ENCODE data around the gene ANAPC2. TPM values are rescaled to one million over a fixed set of nuclear protein-coding genes. Genes with fewer than 3 reads are reported as not detected.
A peak's percentile ranks its signal among the peaks of the same experiment; 100 is the strongest.

Gene ANAPC2
- total RNA-seq, 4 donors from 2014 or later, result 14.0 to 34.1 (median 25.1) TPM

- H3K9me3 ChIP-seq, result no peaks in the 10 kb centered on the region
- H3K27ac ChIP-seq, result no peak overlapping the region
- no peaks in the 10 kb centered on the region for H3K36me3 ChIP-seq
- peak overlapping the region in 3 of 4 donors; percentile 7 to 40 (median 7) for H3K4me3 ChIP-seq
- peaks cover 0 to 57% (median 0%) of the 10 kb centered on the region in 4 donors for H3K27me3 ChIP-seq
- peaks cover 16 to 53% (median 23%) of the 10 kb centered on the region in 3 donors for H3K4me1 ChIP-seq
- DNase-seq, result no peak
- TF ChIP-seq POLR2A (IDR thresholded peaks at IDR 0.05), result no peak
- TF ChIP-seq CTCF (IDR thresholded peaks at IDR 0.05), result no peak
- intact Hi-C loops (cut with DNase I), result loop anchor here (10.0 kb wide), 1 partner anchor 51 kb away; the partner anchor contains the start of genes ANAPC2 and SSNA1
- WGBS, 2 donors, result 67 to 80% methylated on average over 1 to 3 of the region's 35 CpGs
Measured at GRCh38 chr9:137235424-137236237, 47.3 kb upstream of the ANAPC2 start.

GRCh38 chr9:137234758-137235423, 46.5 kb upstream of the ANAPC2 start:
- Histone ChIP-seq H3K9me3 (no peaks in the 10 kb centered on the region), H3K4me1 (peaks cover 16 to 46% (median 22%) of the 10 kb centered on the region in 3 donors), H3K27ac (no peak overlapping the region), H3K4me3 (no peak overlapping the region), H3K36me3 (no peaks in the 10 kb centered on the region), H3K27me3 (peaks cover 0 to 64% (median 0%) of the 10 kb centered on the region in 4 donors)
- 58 to 64% methylated on average over 10 to 15 of the region's 18 CpGs for WGBS, 2 donors
- no peak for DNase-seq
- intact Hi-C loops (cut with DNase I), result loop anchor here (10.0 kb wide), 1 partner anchor 50 kb away; the partner anchor contains the start of genes ANAPC2 and SSNA1
- TF ChIP-seq CTCF (IDR thresholded peaks at IDR 0.05) (no peak), POLR2A (IDR thresholded peaks at IDR 0.05) (no peak)

DNA sequence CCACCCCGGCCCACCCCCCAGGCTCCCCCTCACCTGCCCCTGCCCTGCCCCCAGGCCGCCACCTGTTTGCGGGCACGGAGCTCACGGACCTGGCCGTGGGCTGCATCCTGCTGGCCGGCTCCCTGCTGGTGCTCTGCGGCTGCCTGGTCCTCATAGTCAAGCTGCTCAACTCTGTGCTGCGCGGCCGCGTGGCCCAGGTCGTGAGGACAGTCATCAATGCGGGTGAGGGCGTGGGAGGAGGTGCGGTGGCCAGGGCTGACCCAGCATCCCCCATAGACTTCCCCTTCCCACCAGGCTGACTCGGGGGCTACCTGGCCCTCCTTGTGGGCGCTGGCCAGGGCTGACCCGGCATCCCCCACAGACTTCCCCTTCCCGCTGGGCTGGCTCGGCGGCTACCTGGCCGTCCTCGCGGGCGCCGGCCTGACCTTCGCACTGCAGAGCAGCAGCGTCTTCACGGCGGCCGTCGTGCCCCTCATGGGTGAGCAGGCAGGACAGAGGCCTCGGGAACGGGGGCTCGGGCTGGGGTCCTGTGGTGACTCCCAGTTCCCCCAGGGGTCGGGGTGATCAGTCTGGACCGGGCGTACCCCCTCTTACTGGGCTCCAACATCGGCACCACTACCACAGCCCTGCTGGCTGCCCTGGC, 45.8 kb upstream of the ANAPC2 start:
- H3K27ac ChIP-seq, result no peak overlapping the region
- 51 to 68% methylated on average over 5 to 16 of the region's 40 CpGs for WGBS, 2 donors
- intact Hi-C loops (cut with DNase I), result loop anchor here (10.0 kb wide), 1 partner anchor 49 kb away; the partner anchor contains the start of genes ANAPC2 and SSNA1
- H3K4me1 ChIP-seq, result peaks cover 15 to 38% (median 16%) of the 10 kb centered on the region in 3 donors
- H3K36me3 ChIP-seq, result no peaks in the 10 kb centered on the region
- peaks cover 0 to 71% (median 0%) of the 10 kb centered on the region in 4 donors for H3K27me3 ChIP-seq
- H3K9me3 ChIP-seq, result no peaks in the 10 kb centered on the region
- H3K4me3 ChIP-seq, result no peak overlapping the region
- no peak for TF ChIP-seq POLR2A (IDR thresholded peaks at IDR 0.05)
- no peak for TF ChIP-seq CTCF (IDR thresholded peaks at IDR 0.05)
- no peak for DNase-seq

GRCh38 chr9:137233143-137233980, 45.0 kb upstream of the ANAPC2 start:
- Histone ChIP-seq H3K36me3 (no peaks in the 10 kb centered on the region), H3K9me3 (no peaks in the 10 kb centered on the region), H3K4me1 (peaks cover 12 to 32% (median 14%) of the 10 kb centered on the region in 3 donors), H3K27ac (no peak overlapping the region), H3K4me3 (no peak overlapping the region), H3K27me3 (peaks cover 0 to 79% (median 0%) of the 10 kb centered on the region in 4 donors)
- no peak for DNase-seq
- TF ChIP-seq CTCF (IDR thresholded peaks at IDR 0.05), result no peak
- 60 to 76% methylated on average over 2 to 5 of the region's 40 CpGs for WGBS, 2 donors
- intact Hi-C loops (cut with DNase I), result loop anchor here (10.0 kb wide), 1 partner anchor 49 kb away; the partner anchor contains the start of genes ANAPC2 and SSNA1

Data from esophagus squamous epithelium (tissue), 5 donors.